Karpas-422 (cell line): Measurements from ENCODE around the gene CDHR2. TPM values are rescaled to one million over a fixed set of nuclear protein-coding genes. Genes with fewer than 3 reads are reported as not detected.
"Not testable (repeated sequence)": the region's sequence is repeated elsewhere in the genome, so short reads cannot be mapped to it uniquely, and the experiment has no call there.

Experiments used
- DNase-seq: peaks from one replicate; pipeline ENCODE4 v3.0.0-alpha.2; 2015
- H2AFZ ChIP-seq: fragments of 200-600 bp; sonication (generic); 2 replicates; pipeline ENCODE4 v1.6.1; 2014; ENCODE audit warnings: antibody characterized with exemption, low read length, mixed read lengths
- H3K27ac ChIP-seq: fragments of 200-600 bp; sonication (generic); 2 replicates; pipeline ENCODE4 v1.5.1; 2014; ENCODE audit warnings: mild to moderate bottlenecking, low read length, moderate library complexity
- H3K27me3 ChIP-seq: fragments of 200-600 bp; sonication (generic); 2 replicates; pipeline ENCODE4 v1.6.1; 2014; ENCODE audit warnings: low read length, mixed read lengths
- H3K36me3 ChIP-seq: fragments of 200-600 bp; sonication (generic); 2 replicates; pipeline ENCODE4 v1.6.1; 2014; ENCODE audit warnings: low read length, mixed read lengths; ENCODE audit not compliant: insufficient read depth
- H3K4me1 ChIP-seq: fragments of 200-600 bp; sonication (generic); 2 replicates; pipeline ENCODE4 v1.6.1; 2014; ENCODE audit warnings: mild to moderate bottlenecking, low read length, mixed read lengths
- H3K4me2 ChIP-seq: fragments of 200-600 bp; sonication (generic); 2 replicates; pipeline ENCODE4 v1.6.1; 2014; ENCODE audit warnings: low read length, low read depth, mild to moderate bottlenecking; ENCODE audit not compliant: poor library complexity, severe bottlenecking
- H3K4me3 ChIP-seq: fragments of 200-600 bp; sonication (generic); 2 replicates; pipeline ENCODE4 v1.5.1; 2014; ENCODE audit warnings: mild to moderate bottlenecking, antibody characterized with exemption, low read length, mixed read lengths
- H3K79me2 ChIP-seq: fragments of 200-600 bp; sonication (generic); 2 replicates; pipeline ENCODE4 v1.6.1; 2014; ENCODE audit warnings: mild to moderate bottlenecking, low read length, mixed read lengths
- H3K9ac ChIP-seq: fragments of 200-600 bp; sonication (generic); 2 replicates; pipeline ENCODE4 v1.6.0; 2014; ENCODE audit warnings: low read length
- H3K9me2 ChIP-seq: fragments of 200-600 bp; sonication (generic), shearing (Covaris generic); replicated peaks from 2 replicates; pipeline ENCODE4 v1.6.0; 2014; ENCODE audit warnings: mild to moderate bottlenecking, low read length, moderate library complexity; ENCODE audit not compliant: insufficient read depth
- H3K9me3 ChIP-seq: fragments of 300-700, 200-600 bp; sonication (generic); 2 replicates; pipeline ENCODE4 v1.6.1; 2014; ENCODE audit warnings: low read length, mixed read lengths
- H4K20me1 ChIP-seq: fragments of 200-600 bp; sonication (generic); 2 replicates; pipeline ENCODE4 v1.6.1; 2014; ENCODE audit warnings: mild to moderate bottlenecking, antibody characterized with exemption, low read length, low read depth; ENCODE audit not compliant: insufficient read depth
- total RNA-seq: library from RNA; depleted of rRNA; stranded (reverse); fragments of >200 nt; shearing (Covaris generic); gene quantifications from 2 replicates; pipeline ENCODE4 v1.2.3, GENCODE V29; 2014; ENCODE audit warnings: low replicate concordance

CDHR2 gene
- total RNA-seq, 1 experiment from 2014 or later, result 0.07 TPM

DNA sequence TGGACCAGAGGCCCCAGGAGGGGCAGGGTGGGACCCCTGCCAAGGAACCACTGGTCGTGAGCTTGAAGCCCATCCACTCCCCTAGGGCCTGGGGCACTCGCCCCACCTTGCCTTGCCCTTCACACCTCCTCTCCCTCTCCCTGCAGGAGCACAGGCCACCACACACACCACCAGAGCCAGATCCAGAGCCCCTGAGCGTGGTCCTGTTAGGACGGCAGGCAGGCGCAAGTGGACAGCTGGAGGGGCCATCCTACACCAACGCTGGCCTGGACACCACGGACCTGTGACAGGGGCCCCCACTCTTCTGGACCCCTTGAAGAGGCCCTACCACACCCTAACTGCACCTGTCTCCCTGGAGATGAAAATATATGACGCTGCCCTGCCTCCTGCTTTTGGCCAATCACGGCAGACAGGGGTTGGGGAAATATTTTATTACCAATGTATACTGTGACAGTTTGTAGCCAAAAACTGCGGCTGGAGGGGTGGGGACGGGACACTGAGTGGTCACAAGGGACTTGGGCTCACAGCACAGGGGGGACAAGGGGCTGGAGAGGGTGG, 46.3 kb downstream of the CDHR2 start:
- peaks cover 5% of the 10 kb centered on the region; the same call in 1 of the 2 replicates for H3K9me3 ChIP-seq
- H3K9ac ChIP-seq, result no peak overlapping the region
- no peaks in the 10 kb centered on the region for H3K79me2 ChIP-seq
- no peaks in the 10 kb centered on the region for H3K9me2 ChIP-seq
- H4K20me1 ChIP-seq, result no peaks in the 10 kb centered on the region
- no peak for DNase-seq
- H3K4me3 ChIP-seq, result no peak overlapping the region
- no peaks in the 10 kb centered on the region for H3K27me3 ChIP-seq
- no peaks in the 10 kb centered on the region for H3K36me3 ChIP-seq
- no peaks in the 10 kb centered on the region for H3K4me1 ChIP-seq
- no peak overlapping the region for H2AFZ ChIP-seq
- no peak overlapping the region for H3K4me2 ChIP-seq
- no peak overlapping the region for H3K27ac ChIP-seq

DNA sequence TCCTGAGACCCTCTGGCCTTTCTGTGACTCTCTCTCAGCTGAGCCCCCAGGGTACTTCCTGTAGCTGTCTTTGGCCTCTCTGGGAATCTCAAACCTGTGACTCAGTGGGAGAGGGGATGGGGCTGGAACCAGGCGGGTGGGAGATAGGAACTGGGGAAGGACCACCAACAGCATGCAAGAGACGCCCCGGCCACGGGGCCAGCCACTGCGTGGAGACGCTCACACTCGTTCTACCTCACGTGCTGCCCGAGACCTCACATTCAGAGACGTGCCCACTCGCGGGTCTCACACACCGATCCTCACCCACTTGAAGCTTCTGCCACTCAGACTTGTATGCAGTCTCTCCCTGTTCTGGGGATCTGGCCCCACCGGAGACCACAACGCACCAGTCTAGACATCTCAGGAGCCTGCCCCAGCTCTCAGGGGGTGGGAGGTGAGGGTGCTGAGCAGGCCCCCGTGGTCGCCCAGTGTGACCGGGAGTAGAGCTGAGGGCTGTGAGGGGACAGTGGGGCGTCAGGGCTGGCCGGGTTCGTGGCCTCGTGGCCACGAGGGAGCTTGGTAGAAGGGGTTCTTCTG, 47.0 kb downstream of the CDHR2 start:
- Histone ChIP-seq H2AFZ (no peak overlapping the region), H3K4me3 (no peak overlapping the region), H3K4me2 (no peak overlapping the region), H3K79me2 (no peaks in the 10 kb centered on the region), H4K20me1 (no peaks in the 10 kb centered on the region), H3K9me2 (no peaks in the 10 kb centered on the region), H3K27me3 (no peaks in the 10 kb centered on the region), H3K9me3 (peaks cover 5% of the 10 kb centered on the region; the same call in 1 of the 2 replicates), H3K36me3 (no peaks in the 10 kb centered on the region), H3K9ac (no peak overlapping the region), H3K27ac (no peak overlapping the region), H3K4me1 (no peaks in the 10 kb centered on the region)
- no peak for DNase-seq

DNA sequence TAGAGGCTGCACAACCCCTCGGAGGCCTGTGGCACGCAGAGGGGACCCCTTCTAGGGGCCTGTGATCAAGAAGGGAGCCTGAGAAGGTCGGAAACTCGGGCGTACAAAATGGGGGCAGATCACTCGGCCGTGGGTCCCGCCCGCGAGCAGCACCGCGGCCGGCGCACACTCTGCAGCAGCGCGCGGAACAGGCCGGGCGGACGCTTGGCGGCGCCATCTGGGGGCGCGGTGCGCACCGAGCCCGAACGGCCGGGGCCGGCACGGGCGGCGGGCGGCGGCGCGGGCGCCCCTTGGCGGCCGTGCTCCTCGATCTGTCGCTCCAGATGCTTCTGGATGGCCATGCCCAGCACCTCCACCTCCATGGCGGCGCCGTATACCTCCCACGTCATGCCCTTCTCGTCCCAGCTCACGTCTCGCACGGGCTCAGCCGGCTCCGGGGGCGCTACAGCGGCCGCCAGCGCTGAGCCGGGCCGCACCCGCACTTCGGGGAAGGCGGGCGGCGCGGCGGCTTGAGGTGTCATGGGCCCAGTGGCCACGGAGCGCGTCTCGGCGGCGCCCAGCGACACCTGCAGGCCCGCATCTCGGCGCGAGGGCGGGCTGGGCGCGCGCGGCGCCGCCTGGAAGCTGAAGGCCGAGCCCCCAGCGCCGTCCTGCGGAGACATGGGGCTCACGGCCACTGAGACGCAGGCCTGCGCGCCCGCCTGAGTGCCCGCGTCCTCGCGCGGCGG, 47.7 kb downstream of the CDHR2 start:
- no peak overlapping the region for H3K4me3 ChIP-seq
- no peak overlapping the region for H2AFZ ChIP-seq
- no peaks in the 10 kb centered on the region for H3K36me3 ChIP-seq
- H4K20me1 ChIP-seq, result no peaks in the 10 kb centered on the region
- no peaks in the 10 kb centered on the region for H3K4me1 ChIP-seq
- no peaks in the 10 kb centered on the region for H3K9me2 ChIP-seq
- H3K9me3 ChIP-seq, result peaks cover 5% of the 10 kb centered on the region; the same call in 1 of the 2 replicates
- H3K27me3 ChIP-seq, result no peaks in the 10 kb centered on the region
- no peak overlapping the region for H3K27ac ChIP-seq
- DNase-seq, result no peak
- H3K4me2 ChIP-seq, result no peak overlapping the region
- no peaks in the 10 kb centered on the region for H3K79me2 ChIP-seq
- H3K9ac ChIP-seq, result no peak overlapping the region

DNA sequence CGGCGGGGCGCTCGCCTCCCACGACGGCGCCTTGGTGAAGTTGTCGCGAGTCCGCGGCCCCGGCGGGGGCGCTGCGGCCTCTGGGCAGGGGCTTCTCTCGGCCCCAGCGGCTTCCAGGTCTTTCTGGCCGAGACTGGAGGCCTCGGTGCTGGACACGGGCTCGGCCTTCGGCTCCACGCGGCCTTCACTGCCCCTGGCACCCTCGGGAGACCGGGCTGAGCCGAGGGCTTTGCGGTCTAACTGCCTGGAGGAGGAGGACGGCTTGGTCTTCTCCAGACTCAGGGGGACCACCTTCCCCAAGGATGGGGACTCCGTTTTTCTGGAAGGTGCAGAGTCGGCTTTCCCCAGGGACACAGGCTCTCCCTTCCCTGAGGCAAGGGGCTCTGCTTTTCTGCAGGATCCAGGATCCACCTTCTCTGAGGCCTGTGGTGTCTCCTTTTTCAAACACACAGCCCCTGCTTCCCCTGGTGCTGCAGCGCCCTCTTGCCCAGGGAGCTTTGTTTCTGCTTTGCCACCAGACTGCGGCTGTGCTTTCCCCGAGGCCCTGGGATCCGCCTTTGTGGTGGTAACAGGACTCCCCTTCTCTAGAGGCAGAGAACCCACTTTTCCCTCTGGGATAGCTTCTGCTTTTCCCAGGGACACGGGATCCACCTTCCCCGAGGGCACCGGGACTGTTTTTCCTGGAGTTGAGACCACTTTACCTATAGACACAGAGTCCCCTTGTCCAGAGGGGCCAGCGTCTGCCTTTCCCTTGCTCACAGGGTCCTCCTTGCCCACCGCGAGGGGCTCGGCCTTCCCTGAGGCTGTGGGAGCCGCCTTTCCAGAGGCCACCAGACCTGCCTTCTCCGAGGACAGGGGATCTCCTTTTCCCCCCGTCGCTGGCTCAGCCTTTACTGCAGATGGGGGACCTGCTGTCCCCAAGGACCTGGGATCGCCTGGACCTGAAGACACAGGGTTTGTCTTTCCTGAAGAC, 48.6 kb downstream of the CDHR2 start:
- H4K20me1 ChIP-seq, result 0 out of 2 replicates have a peak, but pooled peaks cover 3% of the 10 kb centered on the region
- DNase-seq, result no peak
- H3K79me2 ChIP-seq, result no peaks in the 10 kb centered on the region
- H3K9me2 ChIP-seq, result no peaks in the 10 kb centered on the region
- no peak overlapping the region for H3K9ac ChIP-seq
- no peak overlapping the region for H3K4me3 ChIP-seq
- no peak overlapping the region for H2AFZ ChIP-seq
- no peak overlapping the region for H3K4me2 ChIP-seq
- no peak overlapping the region for H3K27ac ChIP-seq
- H3K9me3 ChIP-seq, result peaks cover 4% of the 10 kb centered on the region; the same call in 1 of the 2 replicates
- H3K27me3 ChIP-seq, result no peaks in the 10 kb centered on the region
- H3K36me3 ChIP-seq, result no peaks in the 10 kb centered on the region
- no peaks in the 10 kb centered on the region for H3K4me1 ChIP-seq

DNA sequence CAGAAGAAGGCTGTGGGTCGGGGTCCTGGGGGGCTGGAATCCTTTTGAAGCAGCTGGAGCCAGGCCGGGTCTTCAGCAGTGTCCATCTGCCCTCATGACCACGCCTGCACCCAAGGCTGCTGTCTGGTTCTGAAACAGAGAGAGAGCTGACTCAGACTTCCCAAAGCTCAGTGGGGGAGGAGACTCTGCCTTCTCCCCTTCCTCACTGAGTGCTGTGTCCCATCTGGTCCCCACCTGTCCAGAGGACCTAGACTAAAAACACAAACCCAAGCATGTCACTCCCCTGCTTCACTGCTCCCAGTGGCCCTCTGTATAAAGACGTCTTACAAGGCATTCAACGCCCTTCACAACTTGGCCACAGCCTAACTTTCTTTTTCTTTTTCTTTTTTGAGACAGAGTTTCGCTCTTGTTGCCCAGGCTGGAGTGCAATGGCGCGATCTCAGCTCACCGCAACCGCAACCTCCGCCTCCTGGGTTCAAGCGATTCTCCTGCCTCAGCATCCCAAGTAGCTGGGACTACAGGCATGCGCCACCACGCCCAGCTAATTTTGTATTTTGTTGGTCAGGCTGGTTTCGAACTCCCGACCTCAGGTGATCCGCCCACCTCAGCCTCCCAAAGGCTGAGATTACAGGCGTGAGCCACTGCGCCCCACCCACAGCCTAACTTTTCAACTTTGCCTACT, 50.7 kb downstream of the CDHR2 start:
- H3K4me1 ChIP-seq, H3K9ac ChIP-seq, H3K27ac ChIP-seq, H3K9me3 ChIP-seq, H3K4me2 ChIP-seq, H3K9me2 ChIP-seq, H2AFZ ChIP-seq, H3K36me3 ChIP-seq, H3K27me3 ChIP-seq, DNase-seq, H3K79me2 ChIP-seq, H3K4me3 ChIP-seq: not testable (repeated sequence)
- H4K20me1 ChIP-seq, result 0 out of 2 replicates have a peak, but pooled peaks cover 14% of the 10 kb centered on the region

DNA sequence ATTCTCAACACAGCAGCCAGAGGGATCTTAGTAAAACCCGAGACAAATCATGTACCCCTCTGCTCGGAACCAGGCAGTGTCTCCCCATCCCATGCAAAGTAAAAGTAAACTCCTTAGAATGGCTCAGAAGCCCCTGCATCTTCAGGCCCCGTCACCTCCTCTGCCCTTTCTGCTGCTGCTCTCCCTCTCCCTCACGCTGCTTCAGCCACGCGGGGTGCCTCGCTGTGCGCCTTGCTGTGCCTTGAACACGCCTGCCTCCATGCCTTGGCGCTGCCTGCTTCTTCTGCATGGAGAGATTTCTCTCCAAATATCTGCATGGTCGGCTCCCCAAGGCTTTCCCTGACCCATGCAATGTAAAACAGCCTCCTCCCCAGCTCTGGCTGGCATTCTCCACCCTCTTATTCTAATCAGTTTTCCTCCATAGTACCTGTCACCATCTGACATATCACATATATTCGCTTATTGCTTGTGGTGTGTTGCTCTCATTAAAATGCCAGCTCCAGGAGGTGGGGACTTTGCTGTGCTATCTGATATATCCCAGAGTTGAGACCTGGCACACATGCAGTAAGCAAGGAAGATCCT, 52.9 kb downstream of the CDHR2 start:
- no peak for DNase-seq
- Histone ChIP-seq H3K9ac (no peak overlapping the region), H3K27ac (no peak overlapping the region), H3K4me3 (no peak overlapping the region), H3K36me3 (no peaks in the 10 kb centered on the region), H2AFZ (no peak overlapping the region), H3K9me2 (no peaks in the 10 kb centered on the region), H3K4me1 (no peaks in the 10 kb centered on the region), H3K79me2 (no peaks in the 10 kb centered on the region), H4K20me1 (peaks cover 23% of the 10 kb centered on the region; the same call in 1 of the 2 replicates), H3K27me3 (no peaks in the 10 kb centered on the region), H3K9me3 (no peaks in the 10 kb centered on the region), H3K4me2 (no peak overlapping the region)

DNA sequence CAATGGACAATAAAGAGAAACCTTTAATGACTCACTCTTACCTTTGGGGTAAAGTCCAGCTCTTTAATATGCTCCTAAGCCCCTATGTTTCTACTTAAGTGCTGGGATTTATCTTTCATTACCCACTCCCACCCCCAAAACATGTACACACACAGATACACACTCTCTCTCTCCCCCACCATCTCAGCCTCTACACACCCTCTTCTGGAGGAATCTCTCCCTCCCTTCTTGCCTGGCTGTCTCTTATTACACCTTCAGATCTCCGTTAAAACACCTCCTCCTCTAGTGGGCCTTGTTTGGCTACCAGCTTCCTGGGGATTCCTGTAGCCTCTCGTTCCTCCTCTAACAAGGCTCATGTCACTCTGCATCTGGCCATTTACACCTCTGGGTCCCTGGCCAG, 53.9 kb downstream of the CDHR2 start:
- H3K9me2 ChIP-seq, result no peaks in the 10 kb centered on the region
- H3K9ac ChIP-seq, result no peak overlapping the region
- DNase-seq, result no peak
- H3K36me3 ChIP-seq, result no peaks in the 10 kb centered on the region
- no peak overlapping the region for H3K27ac ChIP-seq
- no peak overlapping the region for H3K4me3 ChIP-seq
- no peaks in the 10 kb centered on the region for H3K4me1 ChIP-seq
- no peaks in the 10 kb centered on the region for H3K27me3 ChIP-seq
- H2AFZ ChIP-seq, result no peak overlapping the region
- H3K4me2 ChIP-seq, result no peak overlapping the region
- H4K20me1 ChIP-seq, result peaks cover 25% of the 10 kb centered on the region; the same call in 1 of the 2 replicates
- H3K9me3 ChIP-seq, result no peaks in the 10 kb centered on the region
- H3K79me2 ChIP-seq, result no peaks in the 10 kb centered on the region
